Astrocyte of the spinal cord (primary cell): ENCODE data around the gene MET.

Experiments
- DNase-seq: peaks from one replicate; pipeline ENCODE4 v3.0.0; 2011; ENCODE audit warnings: low read depth, low spot score
- H3K4me3 ChIP-seq: 2 replicates; pipeline ENCODE4 v1.5.1; 2011; ENCODE audit warnings: low read depth, mild to moderate bottlenecking, low read length, moderate library complexity
- in situ Hi-C: cut with HindIII; loops from 2 replicates; pipeline ENCODE4 v1.10.0; 2017; ENCODE audit warnings: low sequenced_read_pairs
- TF ChIP-seq, protein P1 (sequence below): IDR thresholded peaks from 2 replicates; pipeline ENCODE4 v1.5.1; 2012; ENCODE audit warnings: low read depth, mild to moderate bottlenecking, low read length, inconsistent platforms

The MET gene

DNA sequence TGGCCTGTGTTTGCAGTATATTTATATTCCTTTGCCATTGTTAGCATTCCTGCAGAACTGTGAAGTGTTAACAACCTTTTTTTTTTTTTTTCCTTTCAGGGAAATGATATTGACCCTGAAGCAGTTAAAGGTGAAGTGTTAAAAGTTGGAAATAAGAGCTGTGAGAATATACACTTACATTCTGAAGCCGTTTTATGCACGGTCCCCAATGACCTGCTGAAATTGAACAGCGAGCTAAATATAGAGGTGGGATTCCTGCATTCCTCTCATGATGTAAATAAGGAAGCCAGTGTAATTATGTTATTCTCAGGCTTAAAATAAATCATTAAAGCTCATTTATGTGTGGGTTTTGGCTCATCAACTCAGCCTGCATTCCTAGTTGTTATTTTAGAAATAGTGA, 97.5 kb downstream of the MET start:
- in situ Hi-C loops = no loop called here
- TF ChIP-seq, protein P1, sequence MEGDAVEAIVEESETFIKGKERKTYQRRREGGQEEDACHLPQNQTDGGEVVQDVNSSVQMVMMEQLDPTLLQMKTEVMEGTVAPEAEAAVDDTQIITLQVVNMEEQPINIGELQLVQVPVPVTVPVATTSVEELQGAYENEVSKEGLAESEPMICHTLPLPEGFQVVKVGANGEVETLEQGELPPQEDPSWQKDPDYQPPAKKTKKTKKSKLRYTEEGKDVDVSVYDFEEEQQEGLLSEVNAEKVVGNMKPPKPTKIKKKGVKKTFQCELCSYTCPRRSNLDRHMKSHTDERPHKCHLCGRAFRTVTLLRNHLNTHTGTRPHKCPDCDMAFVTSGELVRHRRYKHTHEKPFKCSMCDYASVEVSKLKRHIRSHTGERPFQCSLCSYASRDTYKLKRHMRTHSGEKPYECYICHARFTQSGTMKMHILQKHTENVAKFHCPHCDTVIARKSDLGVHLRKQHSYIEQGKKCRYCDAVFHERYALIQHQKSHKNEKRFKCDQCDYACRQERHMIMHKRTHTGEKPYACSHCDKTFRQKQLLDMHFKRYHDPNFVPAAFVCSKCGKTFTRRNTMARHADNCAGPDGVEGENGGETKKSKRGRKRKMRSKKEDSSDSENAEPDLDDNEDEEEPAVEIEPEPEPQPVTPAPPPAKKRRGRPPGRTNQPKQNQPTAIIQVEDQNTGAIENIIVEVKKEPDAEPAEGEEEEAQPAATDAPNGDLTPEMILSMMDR = no peak
- DNase-seq = no peak
- no peak overlapping the region for H3K4me3 ChIP-seq

DNA sequence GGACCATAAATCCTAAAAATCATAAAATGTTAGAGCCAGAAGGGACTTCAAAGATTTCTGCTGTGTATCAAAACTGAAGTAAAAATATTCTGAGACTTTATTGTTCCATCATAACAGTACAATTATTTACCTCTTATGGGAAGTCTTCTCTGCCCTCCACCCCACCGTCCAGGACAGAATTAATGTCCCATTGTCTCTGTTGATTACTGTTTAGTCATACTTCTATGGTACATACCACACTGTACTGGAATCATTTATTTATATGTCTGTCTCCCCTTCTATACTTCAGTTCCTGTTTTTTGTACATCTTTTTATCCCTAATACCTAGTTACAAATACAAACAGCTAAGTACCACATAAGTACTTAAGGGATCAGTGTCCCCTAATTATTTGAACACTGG, 98.9 kb downstream of the MET start:
- in situ Hi-C loops = no loop called here
- TF ChIP-seq, protein P1 = no peak
- DNase-seq = no peak
- no peak overlapping the region for H3K4me3 ChIP-seq

DNA sequence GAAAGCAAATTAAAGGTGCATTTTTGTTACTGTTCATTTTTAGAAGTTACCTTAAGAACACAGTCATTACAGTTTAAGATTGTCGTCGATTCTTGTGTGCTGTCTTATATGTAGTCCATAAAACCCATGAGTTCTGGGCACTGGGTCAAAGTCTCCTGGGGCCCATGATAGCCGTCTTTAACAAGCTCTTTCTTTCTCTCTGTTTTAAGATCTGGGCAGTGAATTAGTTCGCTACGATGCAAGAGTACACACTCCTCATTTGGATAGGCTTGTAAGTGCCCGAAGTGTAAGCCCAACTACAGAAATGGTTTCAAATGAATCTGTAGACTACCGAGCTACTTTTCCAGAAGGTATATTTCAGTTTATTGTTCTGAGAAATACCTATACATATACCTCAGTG, 99.6 kb downstream of the MET start:
- in situ Hi-C loops = no loop called here
- no peak for DNase-seq
- TF ChIP-seq, protein P1 = no peak
- no peak overlapping the region for H3K4me3 ChIP-seq

DNA sequence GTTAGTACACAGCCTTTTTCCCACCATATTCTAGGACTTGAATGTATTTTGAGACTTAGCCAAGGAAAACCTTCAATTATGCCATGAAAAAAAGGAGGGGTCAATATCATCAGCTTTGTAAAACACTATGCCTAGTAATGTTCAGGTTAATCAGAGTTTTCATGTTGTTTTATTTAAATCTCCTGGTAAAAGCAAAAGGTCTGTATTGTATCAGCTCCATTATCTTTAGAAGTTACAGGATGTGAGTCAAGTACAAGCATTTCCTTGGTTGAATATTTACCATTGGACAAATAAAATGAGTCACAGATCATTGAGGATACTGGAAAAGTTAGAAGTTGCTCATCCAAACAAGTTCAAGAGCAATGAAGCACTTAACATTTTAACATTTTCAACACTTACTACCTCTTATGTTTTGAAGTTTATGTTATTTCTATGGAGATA, 100.4 kb downstream of the MET start:
- DNase-seq = peak; percentile 80
- TF ChIP-seq, protein P1 = no peak
- in situ Hi-C loops = no loop called here

DNA sequence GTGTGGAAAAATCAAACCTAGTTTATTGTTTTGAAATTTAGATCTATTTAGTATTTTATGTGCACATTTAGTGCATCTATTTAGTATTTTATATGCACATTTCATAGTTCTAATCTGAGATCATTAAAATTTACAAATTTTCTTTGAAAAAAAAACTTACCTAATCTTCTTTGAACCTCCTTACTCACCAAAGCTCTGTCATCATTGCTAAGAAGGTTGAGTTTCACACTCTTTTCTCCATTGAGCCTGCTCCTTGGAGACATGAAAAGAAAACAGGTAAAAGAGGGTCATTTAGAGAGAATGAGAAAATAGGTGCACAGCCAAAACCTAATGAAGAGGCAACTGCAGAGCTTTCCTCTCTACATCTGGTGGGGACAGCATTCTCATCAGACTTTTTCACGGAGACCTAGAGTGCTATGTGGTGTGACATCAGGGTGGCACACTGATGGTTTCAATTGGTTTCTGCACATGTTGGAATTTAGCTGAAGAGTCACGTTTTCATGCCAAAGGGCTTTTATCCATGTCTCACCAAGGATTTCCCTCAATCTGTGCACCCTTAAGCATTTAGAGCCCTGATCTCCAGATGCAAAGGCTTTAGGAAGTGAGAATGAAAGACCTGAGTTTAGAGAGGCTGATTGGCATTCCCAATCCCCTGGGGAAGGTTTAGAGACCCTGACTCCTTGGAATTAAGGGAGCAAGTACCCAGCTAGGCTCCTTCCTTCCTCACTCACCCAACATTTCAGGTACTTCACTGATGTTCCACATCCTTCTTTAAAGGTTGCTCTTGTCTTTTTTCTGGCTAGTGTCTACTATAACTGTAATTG, 101.1 kb downstream of the MET start:
- DNase-seq = no peak
- in situ Hi-C loops = no loop called here
- TF ChIP-seq, protein P1 = no peak
- H3K4me3 ChIP-seq = no peak overlapping the region

More for the DNA sequence above, 100.4 kb downstream of the MET start:
- H3K4me3 ChIP-seq = no peak overlapping the region

DNA sequence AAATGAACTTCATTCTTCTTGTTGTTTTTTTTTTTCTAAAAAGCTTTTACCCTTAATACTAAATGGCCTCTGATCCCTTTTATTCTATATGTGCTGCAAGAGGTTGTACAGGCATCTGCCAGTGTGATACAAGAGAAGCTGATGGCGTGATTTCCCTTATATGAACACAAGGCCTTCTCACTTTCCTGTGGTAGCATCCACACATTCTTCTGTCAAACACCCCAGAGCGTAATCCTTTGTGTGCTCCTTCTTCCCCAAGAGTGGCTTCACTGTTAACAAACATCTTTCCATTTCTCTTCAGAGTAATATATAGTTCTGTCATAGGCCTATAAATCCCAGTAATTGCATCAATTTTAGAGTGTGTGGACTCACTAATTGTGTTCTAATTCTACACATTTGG, 104.0 kb downstream of the MET start:
- no peak for DNase-seq
- in situ Hi-C loops = no loop called here
- TF ChIP-seq, protein P1 = no peak
- H3K4me3 ChIP-seq = no peak overlapping the region
